GM13976 (cell line): ENCODE results near the gene PURB.
"Not testable (repeated sequence)": the region's sequence is repeated elsewhere in the genome, so short reads cannot be mapped to it uniquely, and the experiment has no call there.

Experiments
- DNase-seq: peaks from one replicate; pipeline ENCODE4 v3.0.0; 2012; ENCODE audit warnings: low spot score
- in situ Hi-C: fragments of 300-500 bp; cut with MboI; formaldehyde crosslinking; loops from one replicate; pipeline ENCODE4 v1.12.0; 2022; ENCODE audit warnings: low sequenced_read_pairs, mixed read lengths, inconsistent platforms; ENCODE audit not compliant: unreplicated experiment
- TF ChIP-seq, protein P1 (sequence below): IDR thresholded peaks from 2 replicates; pipeline ENCODE4 v1.5.1; 2012; ENCODE audit warnings: borderline replicate concordance, mild to moderate bottlenecking; ENCODE audit not compliant: insufficient read depth; ENCODE audit errors: extremely low read depth, missing control alignments, control extremely low read depth

The PURB gene

DNA sequence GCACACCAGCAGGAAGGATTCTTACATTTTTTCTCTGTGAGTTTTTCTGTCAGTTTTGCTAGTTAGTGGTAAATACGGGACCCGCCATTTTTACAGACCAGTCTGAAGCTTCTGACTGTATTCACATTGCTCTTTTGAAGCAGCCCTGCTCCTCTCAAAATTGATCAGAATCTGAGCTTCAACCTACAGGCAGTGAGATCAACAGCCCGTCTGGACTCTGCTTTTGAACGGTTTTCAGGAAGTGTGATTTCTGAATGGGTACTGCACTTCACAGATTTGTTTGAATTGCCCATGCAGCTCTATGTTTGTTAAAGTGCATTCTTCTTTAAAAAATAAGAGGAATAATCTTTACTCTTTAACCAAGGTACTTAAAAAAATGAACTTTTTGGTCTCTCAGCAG lies 8.9 kb downstream of the PURB start:
- in situ Hi-C loops: no loop called here
- no peak for DNase-seq
- TF ChIP-seq, protein P1, sequence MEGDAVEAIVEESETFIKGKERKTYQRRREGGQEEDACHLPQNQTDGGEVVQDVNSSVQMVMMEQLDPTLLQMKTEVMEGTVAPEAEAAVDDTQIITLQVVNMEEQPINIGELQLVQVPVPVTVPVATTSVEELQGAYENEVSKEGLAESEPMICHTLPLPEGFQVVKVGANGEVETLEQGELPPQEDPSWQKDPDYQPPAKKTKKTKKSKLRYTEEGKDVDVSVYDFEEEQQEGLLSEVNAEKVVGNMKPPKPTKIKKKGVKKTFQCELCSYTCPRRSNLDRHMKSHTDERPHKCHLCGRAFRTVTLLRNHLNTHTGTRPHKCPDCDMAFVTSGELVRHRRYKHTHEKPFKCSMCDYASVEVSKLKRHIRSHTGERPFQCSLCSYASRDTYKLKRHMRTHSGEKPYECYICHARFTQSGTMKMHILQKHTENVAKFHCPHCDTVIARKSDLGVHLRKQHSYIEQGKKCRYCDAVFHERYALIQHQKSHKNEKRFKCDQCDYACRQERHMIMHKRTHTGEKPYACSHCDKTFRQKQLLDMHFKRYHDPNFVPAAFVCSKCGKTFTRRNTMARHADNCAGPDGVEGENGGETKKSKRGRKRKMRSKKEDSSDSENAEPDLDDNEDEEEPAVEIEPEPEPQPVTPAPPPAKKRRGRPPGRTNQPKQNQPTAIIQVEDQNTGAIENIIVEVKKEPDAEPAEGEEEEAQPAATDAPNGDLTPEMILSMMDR: no peak

DNA sequence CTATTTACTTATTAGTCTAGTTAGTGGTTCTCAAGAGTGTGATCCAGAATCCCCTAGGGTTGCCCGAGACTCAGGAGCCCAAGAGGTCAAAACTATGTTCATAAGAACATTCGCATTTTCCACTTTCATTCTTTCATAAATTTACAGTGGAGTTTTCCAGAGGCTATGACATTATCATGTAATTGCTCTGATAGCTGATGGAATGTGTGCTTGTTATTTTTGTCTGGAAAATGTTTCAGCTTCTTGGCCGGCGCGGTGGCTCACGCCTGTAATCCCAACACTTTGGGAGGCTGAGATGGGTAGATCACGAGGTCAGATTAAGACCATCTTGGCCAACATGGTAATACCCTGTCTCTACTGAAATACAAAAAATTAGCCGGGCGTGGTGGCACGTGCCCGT lies 10.1 kb downstream of the PURB start:
- TF ChIP-seq, protein P1: no peak
- in situ Hi-C loops: no loop called here
- no peak for DNase-seq

DNA sequence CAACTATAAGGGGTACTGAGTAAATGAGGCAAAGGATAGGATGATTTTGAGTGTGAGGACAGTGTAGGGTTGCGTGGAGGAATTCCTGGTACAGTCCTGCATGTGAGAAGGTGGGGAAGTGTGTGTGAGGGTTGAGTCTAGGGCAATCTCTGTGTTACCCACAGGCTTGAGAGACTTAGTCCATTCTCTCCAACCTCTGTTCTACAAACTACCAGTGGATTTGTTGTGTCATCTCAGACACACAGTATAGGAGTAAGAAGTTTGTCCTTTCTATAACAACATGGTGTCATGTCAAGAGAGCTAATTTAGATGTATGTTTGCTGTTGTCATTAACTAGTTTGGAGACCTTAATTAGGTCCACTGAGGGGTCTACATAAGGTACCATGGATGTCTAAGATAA lies 12.5 kb downstream of the PURB start:
- in situ Hi-C loops: no loop called here
- no peak for DNase-seq
- TF ChIP-seq, protein P1: no peak

DNA sequence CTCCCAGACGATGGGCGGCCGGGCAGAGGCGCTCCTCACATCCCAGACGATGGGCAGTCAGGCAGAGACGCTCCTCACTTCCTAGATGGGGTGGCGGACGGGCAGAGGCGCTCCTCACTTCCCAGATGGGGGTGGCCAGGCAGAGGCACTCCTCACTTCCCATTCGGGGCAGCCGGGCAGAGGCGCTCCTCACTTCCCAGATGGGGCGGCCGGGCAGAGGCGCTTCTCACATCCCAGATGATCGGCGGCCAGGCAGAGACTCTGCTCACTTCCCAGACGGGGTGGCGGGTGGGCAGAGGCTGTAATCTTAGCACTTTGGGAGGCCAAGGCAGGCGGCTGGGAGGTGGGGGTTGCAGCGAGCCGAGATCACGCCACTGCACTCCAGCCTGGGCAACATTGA lies 13.4 kb downstream of the PURB start:
- DNase-seq, in situ Hi-C loops: not testable (repeated sequence)

DNA sequence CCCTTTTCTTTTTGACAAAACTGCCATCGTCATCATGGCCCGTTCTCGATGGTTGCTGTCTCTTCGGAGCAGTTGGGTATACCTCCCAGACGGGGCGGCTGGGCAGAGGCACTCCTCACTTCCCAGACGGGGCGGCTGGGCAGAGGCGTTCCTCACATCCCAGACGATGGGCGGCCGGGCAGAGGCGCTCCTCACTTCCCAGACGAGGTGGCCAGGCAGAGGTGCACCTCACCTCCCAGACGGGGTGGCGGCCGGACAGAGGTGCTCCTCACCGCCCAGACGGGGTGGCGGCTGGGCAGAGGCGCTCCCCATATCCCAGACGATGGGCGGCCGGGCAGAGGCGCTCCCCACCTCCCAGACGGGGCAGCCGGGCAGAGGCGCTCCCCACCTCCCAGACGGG lies 14.6 kb downstream of the PURB start:
- DNase-seq, in situ Hi-C loops: not testable (repeated sequence)

DNA sequence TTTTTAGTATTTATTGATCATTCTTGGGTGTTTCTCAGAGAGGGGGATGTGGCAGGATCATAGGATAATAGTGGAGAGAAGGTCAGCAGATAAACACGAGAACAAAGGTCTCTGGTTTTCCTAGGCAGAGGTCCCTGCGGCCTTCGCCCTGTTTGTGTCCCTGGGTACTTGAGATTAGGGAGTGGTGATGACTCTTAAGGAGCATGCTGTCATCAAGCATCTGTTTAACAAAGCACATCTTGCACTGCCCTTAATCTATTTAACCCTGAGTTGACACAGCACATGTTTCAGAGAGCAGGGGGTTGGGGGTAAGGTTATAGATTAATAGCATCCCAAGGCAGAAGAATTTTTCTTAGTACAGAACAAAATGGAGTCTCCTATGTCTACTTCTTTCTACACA lies 15.0 kb downstream of the PURB start:
- DNase-seq, in situ Hi-C loops: not testable (repeated sequence)

DNA sequence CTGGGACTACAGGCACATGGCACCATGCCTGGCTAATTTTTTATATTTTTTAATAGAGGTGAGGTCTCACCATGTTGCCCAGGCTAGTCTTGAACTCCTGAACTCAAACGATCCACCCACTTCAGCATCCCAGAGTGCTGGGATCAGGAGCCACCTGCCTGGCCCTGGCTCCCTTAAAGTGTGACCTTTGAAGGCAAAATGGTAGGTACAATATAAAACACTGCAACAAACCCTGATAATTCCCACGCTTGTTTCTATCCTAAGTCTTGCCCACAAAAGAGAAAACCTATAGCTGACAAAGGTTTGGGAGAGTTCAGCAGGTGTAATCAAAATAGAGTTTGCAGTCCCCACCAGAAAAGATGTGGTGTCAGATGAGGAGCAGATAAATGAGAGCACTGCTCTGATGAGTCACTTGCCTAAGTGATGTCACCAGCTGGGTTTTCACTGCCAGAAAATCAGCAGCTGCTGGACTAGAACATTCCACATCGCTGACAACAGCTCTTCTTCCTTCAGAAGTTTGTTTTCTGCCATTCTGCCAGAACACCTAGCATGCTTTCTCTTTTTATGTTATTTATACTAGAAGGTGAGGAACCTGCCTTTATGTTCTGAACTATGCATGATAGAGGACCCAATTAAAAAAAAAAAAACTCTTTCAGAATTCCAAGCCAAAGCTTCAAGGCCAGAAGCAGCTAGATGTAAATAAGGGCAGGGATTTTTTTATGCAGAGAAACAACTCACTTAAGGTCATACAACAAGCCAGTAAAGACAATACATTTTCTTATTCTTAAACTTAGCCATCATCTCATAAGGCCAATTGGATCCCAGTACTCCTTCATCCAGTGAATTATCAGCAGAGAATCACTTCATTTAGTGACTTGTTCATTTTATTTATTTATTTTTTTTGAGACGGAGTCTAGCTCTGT lies 18.0 kb downstream of the PURB start:
- in situ Hi-C loops: loop anchor here (10.0 kb wide), 1 partner anchor 57 kb away; no protein-coding TSS in a partner anchor
- no peak for DNase-seq
- TF ChIP-seq, protein P1: no peak

DNA sequence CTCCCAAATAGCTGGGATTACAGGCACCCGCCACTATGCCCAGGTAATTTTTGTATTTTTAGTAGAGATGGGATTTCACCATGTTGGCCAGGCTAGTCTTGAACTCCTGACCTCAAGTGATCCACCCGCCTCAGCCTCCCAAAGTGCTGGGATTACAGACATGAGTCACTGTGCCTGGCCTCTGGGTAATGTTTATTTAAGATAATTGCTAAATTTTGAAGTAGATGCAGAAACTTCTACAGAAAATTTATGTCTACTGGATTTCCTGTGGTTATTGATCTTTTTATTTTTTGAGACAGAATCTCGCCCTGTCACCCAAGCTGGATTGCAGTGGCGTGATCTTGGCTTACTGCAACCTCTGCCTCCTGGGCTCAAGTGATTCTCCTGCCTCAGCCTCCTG lies 23.4 kb downstream of the PURB start:
- DNase-seq: not testable (repeated sequence)
- in situ Hi-C loops: loop anchor here (10.0 kb wide), 1 partner anchor 63 kb away; no protein-coding TSS in a partner anchor

DNA sequence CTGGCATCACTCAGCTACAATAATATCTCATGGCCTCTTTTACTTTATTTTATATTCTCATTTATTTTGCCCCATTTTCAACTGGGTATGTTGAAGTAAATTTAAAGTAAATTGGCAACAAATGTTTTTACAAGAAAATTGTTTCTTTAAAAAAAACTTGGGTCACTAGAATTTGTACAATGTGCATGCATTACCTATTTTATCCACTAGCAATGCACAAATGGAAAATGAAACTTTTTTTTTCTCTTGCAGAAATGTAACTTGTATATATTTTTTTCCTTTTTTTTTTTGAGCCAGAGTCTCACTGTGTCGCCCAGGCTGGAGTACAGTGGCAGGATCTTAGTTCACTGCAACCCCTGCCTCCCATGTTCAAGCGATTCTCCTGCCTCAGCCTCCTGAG lies 27.2 kb downstream of the PURB start:
- TF ChIP-seq, protein P1: no peak
- in situ Hi-C loops: loop anchor here (5.0 kb wide), 1 partner anchor 279 kb away; no protein-coding TSS in a partner anchor
- DNase-seq: no peak
